Osteocyte (in vitro differentiated cells): ENCODE data around the gene GPR39. TPM values are rescaled to one million over a fixed set of nuclear protein-coding genes. Genes with fewer than 3 reads are reported as not detected.

Experiments used
- DNase-seq: peaks from one replicate; pipeline ENCODE4 v3.0.0; 2021; ENCODE audit warnings: mixed read lengths; ENCODE audit not compliant: unreplicated experiment; ENCODE audit errors: extremely low spot score
- H3K27ac Mint-ChIP-seq: one replicate; pipeline ENCODE4 v1.8.0; 2021; ENCODE audit warnings: mild to moderate bottlenecking, mixed read lengths; ENCODE audit not compliant: unreplicated experiment
- H3K27me3 Mint-ChIP-seq: one replicate; pipeline ENCODE4 v1.8.0; 2021; ENCODE audit warnings: mixed read lengths; ENCODE audit not compliant: unreplicated experiment
- H3K36me3 Mint-ChIP-seq: one replicate; pipeline ENCODE4 v1.8.0; 2021; ENCODE audit warnings: mixed read lengths; ENCODE audit not compliant: unreplicated experiment
- H3K4me1 Mint-ChIP-seq: one replicate; pipeline ENCODE4 v1.8.0; 2021; ENCODE audit warnings: mixed read lengths; ENCODE audit not compliant: unreplicated experiment
- H3K4me3 Mint-ChIP-seq: one replicate; pipeline ENCODE4 v1.8.0; 2021; ENCODE audit warnings: mild to moderate bottlenecking, moderate library complexity, mixed read lengths; ENCODE audit not compliant: unreplicated experiment
- H3K9me3 Mint-ChIP-seq: one replicate; pipeline ENCODE4 v1.8.0; 2021; ENCODE audit warnings: mixed read lengths; ENCODE audit not compliant: unreplicated experiment
- total RNA-seq: library from RNA; stranded (reverse); gene quantifications from 2 replicates; pipeline ENCODE4 v1.2.1, GENCODE V29; 2021
- TF ChIP-seq, protein P1 (sequence below): fragments of 200-600 bp; sonication (generic); IDR thresholded peaks from 2 replicates; pipeline ENCODE4 v1.5.0; 2021; ENCODE audit warnings: antibody characterized with exemption, mild to moderate bottlenecking, moderate library complexity

The GPR39 gene
- total RNA-seq, 1 donor from 2014 or later = 0.21 TPM

DNA sequence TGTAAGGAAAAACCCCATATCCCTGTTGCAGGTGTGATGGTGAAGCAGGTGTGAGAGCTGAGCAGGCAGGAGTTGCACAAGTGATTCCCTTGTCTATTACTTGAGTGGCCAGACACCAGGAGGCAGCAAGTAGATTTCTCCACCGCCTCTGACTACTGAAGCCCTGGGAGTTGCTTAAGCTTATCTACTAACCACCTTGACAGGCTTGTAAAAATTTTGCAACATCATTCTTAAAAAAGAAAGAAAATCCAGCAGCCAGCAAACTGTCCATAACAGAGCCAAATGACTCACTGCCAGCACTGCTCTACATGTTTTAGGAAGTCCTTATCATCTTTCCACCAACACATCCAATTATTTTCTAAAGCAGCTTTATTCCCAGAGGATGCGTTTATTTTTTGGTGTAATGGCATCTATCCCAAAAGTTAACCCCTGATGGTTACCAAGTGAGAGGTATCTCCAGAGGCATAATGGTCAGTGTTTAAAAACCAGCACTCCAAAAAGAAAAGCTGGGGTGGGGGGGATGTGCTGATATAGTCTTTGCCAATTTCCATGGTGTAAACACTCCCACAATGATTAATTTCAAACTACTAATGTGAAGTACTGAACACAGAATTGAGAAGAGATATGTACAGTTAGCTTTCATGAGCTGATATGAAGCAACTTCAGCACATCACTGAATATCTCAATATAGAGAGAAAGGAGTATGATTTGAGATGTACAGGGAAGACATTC is 16.3 kb upstream of the GPR39 start:
- TF ChIP-seq, protein P1, sequence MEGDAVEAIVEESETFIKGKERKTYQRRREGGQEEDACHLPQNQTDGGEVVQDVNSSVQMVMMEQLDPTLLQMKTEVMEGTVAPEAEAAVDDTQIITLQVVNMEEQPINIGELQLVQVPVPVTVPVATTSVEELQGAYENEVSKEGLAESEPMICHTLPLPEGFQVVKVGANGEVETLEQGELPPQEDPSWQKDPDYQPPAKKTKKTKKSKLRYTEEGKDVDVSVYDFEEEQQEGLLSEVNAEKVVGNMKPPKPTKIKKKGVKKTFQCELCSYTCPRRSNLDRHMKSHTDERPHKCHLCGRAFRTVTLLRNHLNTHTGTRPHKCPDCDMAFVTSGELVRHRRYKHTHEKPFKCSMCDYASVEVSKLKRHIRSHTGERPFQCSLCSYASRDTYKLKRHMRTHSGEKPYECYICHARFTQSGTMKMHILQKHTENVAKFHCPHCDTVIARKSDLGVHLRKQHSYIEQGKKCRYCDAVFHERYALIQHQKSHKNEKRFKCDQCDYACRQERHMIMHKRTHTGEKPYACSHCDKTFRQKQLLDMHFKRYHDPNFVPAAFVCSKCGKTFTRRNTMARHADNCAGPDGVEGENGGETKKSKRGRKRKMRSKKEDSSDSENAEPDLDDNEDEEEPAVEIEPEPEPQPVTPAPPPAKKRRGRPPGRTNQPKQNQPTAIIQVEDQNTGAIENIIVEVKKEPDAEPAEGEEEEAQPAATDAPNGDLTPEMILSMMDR = no peak
- peaks cover 47% of the 10 kb centered on the region for H3K27me3 Mint-ChIP-seq

DNA sequence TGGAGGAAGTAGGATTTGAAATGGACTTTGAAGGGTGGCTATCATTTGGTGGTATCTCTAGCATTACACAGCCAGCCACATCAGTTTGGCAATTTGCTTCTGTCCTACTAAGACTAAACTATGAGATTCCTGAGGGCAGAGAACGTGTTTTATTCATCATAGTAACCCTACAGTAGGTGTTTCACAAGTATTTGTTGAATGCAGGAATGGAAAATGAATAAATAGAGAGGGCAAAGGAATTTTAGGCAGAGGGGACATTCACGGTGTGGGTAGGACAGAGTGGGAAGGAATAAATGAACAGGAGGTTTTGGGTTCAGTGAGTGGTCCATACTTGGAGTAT is 15.7 kb upstream of the GPR39 start:
- no peak for DNase-seq
- no peaks in the 10 kb centered on the region for H3K4me1 Mint-ChIP-seq
- TF ChIP-seq, protein P1 = no peak
- no peaks in the 10 kb centered on the region for H3K9me3 Mint-ChIP-seq
- H3K27ac Mint-ChIP-seq = no peak overlapping the region
- H3K36me3 Mint-ChIP-seq = no peaks in the 10 kb centered on the region
- H3K27me3 Mint-ChIP-seq = peaks cover 52% of the 10 kb centered on the region
- no peak overlapping the region for H3K4me3 Mint-ChIP-seq

More for the DNA sequence above, 16.3 kb upstream of the GPR39 start:
- Mint-ChIP-seq H3K4me1 (no peaks in the 10 kb centered on the region), H3K27ac (no peak overlapping the region), H3K36me3 (no peaks in the 10 kb centered on the region), H3K4me3 (no peak overlapping the region), H3K9me3 (no peaks in the 10 kb centered on the region)
- no peak for DNase-seq

- H3K27me3 Mint-ChIP-seq = peaks cover 57% of the 10 kb centered on the region
- no peak for DNase-seq
- no peak overlapping the region for H3K27ac Mint-ChIP-seq
Measured at GRCh38 chr2:132401326-132401725, 15.3 kb upstream of the GPR39 start.

DNA sequence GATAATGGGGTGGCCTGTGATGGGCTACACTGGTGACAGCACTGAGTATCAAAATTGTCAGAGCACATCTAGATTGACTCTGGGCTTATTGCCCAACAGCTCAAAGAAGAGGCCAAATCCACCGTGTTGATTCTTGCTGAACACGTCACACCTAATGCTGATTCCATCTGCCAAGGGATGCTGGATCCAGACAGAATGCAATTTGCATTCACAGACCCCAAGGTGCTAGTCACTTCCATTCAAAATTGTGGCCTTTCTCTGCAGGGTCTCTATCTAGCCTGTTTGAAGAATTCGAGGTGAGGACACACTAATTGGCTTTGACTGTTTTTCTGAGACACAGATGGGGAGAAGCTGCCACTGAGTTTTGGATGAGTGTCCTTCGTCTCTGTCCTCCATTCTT is 13.5 kb upstream of the GPR39 start:
- no peak for DNase-seq
- no peak overlapping the region for H3K4me3 Mint-ChIP-seq
- H3K27ac Mint-ChIP-seq = no peak overlapping the region
- H3K4me1 Mint-ChIP-seq = no peaks in the 10 kb centered on the region
- TF ChIP-seq, protein P1 = no peak
- H3K9me3 Mint-ChIP-seq = no peaks in the 10 kb centered on the region
- no peaks in the 10 kb centered on the region for H3K36me3 Mint-ChIP-seq
- peaks cover 68% of the 10 kb centered on the region for H3K27me3 Mint-ChIP-seq

More at GRCh38 chr2:132401326-132401725, 15.3 kb upstream of the GPR39 start:
- H3K4me3 Mint-ChIP-seq = no peak overlapping the region
- H3K36me3 Mint-ChIP-seq = no peaks in the 10 kb centered on the region
- TF ChIP-seq, protein P1 = no peak
- H3K4me1 Mint-ChIP-seq = no peaks in the 10 kb centered on the region
- H3K9me3 Mint-ChIP-seq = no peaks in the 10 kb centered on the region

- Mint-ChIP-seq H3K27me3 (peaks cover 72% of the 10 kb centered on the region), H3K27ac (no peak overlapping the region), H3K4me1 (no peaks in the 10 kb centered on the region), H3K9me3 (no peaks in the 10 kb centered on the region), H3K4me3 (no peak overlapping the region), H3K36me3 (no peaks in the 10 kb centered on the region)
- DNase-seq = no peak
- TF ChIP-seq, protein P1 = no peak
Measured at GRCh38 chr2:132404056-132404455, 12.5 kb upstream of the GPR39 start.
